Activated naive CD8-positive, alpha-beta T cell (primary cell): ENCODE measurements around the gene NES.
A peak's percentile ranks its signal among the peaks of the same experiment; 100 is the strongest.

Experiments used
- H3K27ac Mint-ChIP-seq: one replicate; pipeline ENCODE4 v1.8.0; 2021; ENCODE audit warnings: mixed read lengths
- H3K27me3 Mint-ChIP-seq: one replicate; pipeline ENCODE4 v1.8.0; 2021; ENCODE audit warnings: mixed read lengths
- H3K36me3 Mint-ChIP-seq: one replicate; pipeline ENCODE4 v1.8.0; 2021; ENCODE audit warnings: mixed read lengths
- H3K4me1 Mint-ChIP-seq: one replicate; pipeline ENCODE4 v1.8.0; 2021; ENCODE audit warnings: low read depth, mixed read lengths
- H3K4me3 Mint-ChIP-seq: one replicate; pipeline ENCODE4 v1.8.0; 2021; ENCODE audit warnings: mild to moderate bottlenecking, mixed read lengths
- H3K9me3 Mint-ChIP-seq: one replicate; pipeline ENCODE4 v1.8.0; 2021; ENCODE audit warnings: low read depth, mixed read lengths

Gene NES

DNA sequence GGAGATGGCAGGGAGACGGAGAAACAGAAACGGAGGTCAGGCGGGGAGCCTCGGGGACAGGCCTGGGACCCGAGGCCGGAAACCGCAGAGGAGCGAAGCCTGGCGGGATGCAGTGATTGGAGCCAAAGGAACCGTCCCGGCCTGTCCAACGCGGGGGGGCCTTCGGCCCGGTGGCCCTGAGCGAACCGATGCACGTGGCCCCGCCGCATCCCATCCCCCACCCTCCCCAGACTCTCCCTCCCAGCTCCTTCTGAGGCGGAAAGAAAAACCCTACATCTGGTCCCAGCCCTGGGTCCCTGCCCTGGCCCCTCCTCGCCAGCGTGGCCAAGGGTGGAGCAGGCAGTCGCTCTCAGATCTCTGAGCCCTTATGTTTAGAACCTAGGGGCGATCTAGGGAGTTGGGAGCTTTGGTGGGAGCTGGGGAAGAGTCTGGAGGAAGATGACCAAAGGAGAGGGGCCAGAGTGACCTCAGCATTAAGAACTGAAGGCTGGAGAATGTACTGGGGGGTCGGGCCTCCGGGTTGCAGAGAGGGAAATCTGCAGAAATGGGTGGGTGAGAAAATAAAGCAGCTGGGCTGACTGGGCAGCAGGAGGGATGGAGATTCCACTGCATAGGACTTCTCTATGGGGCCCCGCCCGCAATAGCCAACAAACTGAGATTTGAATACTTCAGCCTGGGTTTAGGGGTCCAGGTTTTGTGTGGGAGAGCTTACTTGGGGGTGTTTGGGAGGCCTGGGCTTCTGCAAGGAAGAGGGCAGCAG, 29.6 kb upstream of the NES start:
- Mint-ChIP-seq H3K4me1 (peaks cover 25% of the 10 kb centered on the region), H3K9me3 (no peaks in the 10 kb centered on the region), H3K27me3 (no peaks in the 10 kb centered on the region), H3K36me3 (no peaks in the 10 kb centered on the region), H3K27ac (no peak overlapping the region), H3K4me3 (peak overlapping the region; percentile 82)

- H3K9me3 Mint-ChIP-seq: no peaks in the 10 kb centered on the region
- H3K27me3 Mint-ChIP-seq: no peaks in the 10 kb centered on the region
- peaks cover 28% of the 10 kb centered on the region for H3K4me1 Mint-ChIP-seq
- H3K4me3 Mint-ChIP-seq: peak overlapping the region; percentile 82
- no peaks in the 10 kb centered on the region for H3K36me3 Mint-ChIP-seq
- peak overlapping the region; percentile 70 for H3K27ac Mint-ChIP-seq
These were observed 28.9 kb upstream of the NES start for GRCh38 chr1:156705918-156706656.

DNA sequence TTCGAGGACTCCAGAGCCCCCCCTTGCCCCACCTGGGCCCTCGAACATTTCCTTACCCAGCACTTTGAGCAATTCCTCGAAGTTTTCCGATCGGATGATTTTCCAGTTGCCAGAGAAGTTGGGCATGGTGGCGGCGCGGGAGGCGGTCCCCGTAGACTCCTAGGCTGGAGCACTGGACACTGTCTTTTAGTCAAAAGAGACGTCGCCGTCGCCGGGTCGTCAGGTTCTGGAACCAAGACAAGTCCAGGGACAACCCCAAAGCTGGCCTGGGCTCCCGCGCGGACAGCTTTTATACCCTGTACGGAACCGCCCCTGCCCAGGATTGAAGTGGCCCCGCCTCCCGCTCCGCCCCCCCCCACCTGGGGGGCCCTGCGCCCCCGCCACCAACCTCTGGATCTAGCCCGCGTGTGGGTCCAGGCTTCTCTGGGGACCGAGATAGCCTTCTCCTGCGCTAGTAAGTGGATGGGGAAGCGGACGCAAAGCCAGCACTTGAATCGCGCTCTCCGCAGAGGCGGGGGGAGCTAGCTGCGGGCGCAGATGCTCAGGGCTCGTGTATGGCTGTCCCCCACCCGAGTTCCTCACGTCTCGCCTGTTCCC, 28.2 kb upstream of the NES start, which contains the start of gene CRABP2:
TSS of gene CRABP2 (minus strand) at position 263 of the 597 bp plus-strand sequence. CDS start at position 126, 137 bp downstream.
- Mint-ChIP-seq H3K27me3 (no peaks in the 10 kb centered on the region), H3K4me3 (peak within 1 kb of the TSS; percentile 82), H3K36me3 (no peaks in the 10 kb centered on the region), H3K4me1 (peaks cover 32% of the 10 kb centered on the region), H3K27ac (peak within 1 kb of the TSS; percentile 70), H3K9me3 (no peaks in the 10 kb centered on the region)

GRCh38 chr1:156704930-156705320, 27.7 kb upstream of the NES start:
- Mint-ChIP-seq H3K27me3 (no peaks in the 10 kb centered on the region), H3K4me1 (peaks cover 32% of the 10 kb centered on the region), H3K36me3 (no peaks in the 10 kb centered on the region), H3K27ac (no peak overlapping the region), H3K4me3 (peak overlapping the region; percentile 65), H3K9me3 (no peaks in the 10 kb centered on the region)

GRCh38 chr1:156704166-156704711, 27.0 kb upstream of the NES start:
- no peaks in the 10 kb centered on the region for H3K9me3 Mint-ChIP-seq
- no peaks in the 10 kb centered on the region for H3K27me3 Mint-ChIP-seq
- H3K27ac Mint-ChIP-seq: no peak overlapping the region
- peak overlapping the region; percentile 46 for H3K4me3 Mint-ChIP-seq
- peaks cover 32% of the 10 kb centered on the region for H3K4me1 Mint-ChIP-seq
- no peaks in the 10 kb centered on the region for H3K36me3 Mint-ChIP-seq

DNA sequence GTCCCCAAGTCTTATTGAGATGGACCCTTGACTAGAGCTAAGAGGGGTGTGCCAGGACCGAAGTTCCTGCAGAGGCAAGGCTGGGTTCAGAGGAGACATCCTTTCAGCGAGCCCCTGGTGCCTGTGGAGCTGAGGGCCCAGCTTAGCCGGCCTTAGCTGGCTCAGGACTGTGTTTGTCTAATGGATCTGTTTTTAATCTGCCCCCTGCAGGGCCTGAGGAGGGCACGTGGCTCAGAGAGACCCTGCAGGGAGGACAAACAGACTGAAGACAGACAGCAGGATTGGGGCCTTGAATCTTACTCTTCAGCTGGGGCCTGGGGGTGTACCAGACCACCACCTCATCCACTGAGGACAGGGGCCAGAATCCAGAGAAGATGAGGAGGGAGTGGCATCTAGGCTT, 26.5 kb upstream of the NES start:
- Mint-ChIP-seq H3K27me3 (peaks cover 1% of the 10 kb centered on the region), H3K4me1 (peaks cover 32% of the 10 kb centered on the region), H3K9me3 (no peaks in the 10 kb centered on the region), H3K4me3 (peak overlapping the region; percentile 46), H3K36me3 (no peaks in the 10 kb centered on the region), H3K27ac (no peak overlapping the region)

- Mint-ChIP-seq H3K4me3 (no peak overlapping the region), H3K27ac (no peak overlapping the region), H3K27me3 (peaks cover 2% of the 10 kb centered on the region)
These were observed 26.1 kb upstream of the NES start for GRCh38 chr1:156703336-156703735.

GRCh38 chr1:156700736-156701531, 23.7 kb upstream of the NES start:
- no peak overlapping the region for H3K4me3 Mint-ChIP-seq
- H3K4me1 Mint-ChIP-seq: peaks cover 20% of the 10 kb centered on the region
- H3K27ac Mint-ChIP-seq: no peak overlapping the region
- H3K27me3 Mint-ChIP-seq: peaks cover 5% of the 10 kb centered on the region
- no peaks in the 10 kb centered on the region for H3K36me3 Mint-ChIP-seq
- H3K9me3 Mint-ChIP-seq: no peaks in the 10 kb centered on the region

More at GRCh38 chr1:156703336-156703735, 26.1 kb upstream of the NES start:
- Mint-ChIP-seq H3K4me1 (peaks cover 32% of the 10 kb centered on the region), H3K36me3 (no peaks in the 10 kb centered on the region), H3K9me3 (no peaks in the 10 kb centered on the region)

- Mint-ChIP-seq H3K9me3 (no peaks in the 10 kb centered on the region), H3K27me3 (peaks cover 8% of the 10 kb centered on the region), H3K27ac (no peak overlapping the region)
These were observed 21.8 kb upstream of the NES start for GRCh38 chr1:156698995-156699394.

GRCh38 chr1:156697481-156697880, 20.3 kb upstream of the NES start:
- H3K4me3 Mint-ChIP-seq: no peak overlapping the region
- peaks cover 10% of the 10 kb centered on the region for H3K27me3 Mint-ChIP-seq
- no peaks in the 10 kb centered on the region for H3K9me3 Mint-ChIP-seq
- H3K4me1 Mint-ChIP-seq: peaks cover 12% of the 10 kb centered on the region
- no peak overlapping the region for H3K27ac Mint-ChIP-seq
- no peaks in the 10 kb centered on the region for H3K36me3 Mint-ChIP-seq

More at GRCh38 chr1:156698995-156699394, 21.8 kb upstream of the NES start:
- H3K4me3 Mint-ChIP-seq: no peak overlapping the region
- H3K36me3 Mint-ChIP-seq: no peaks in the 10 kb centered on the region
- H3K4me1 Mint-ChIP-seq: peaks cover 7% of the 10 kb centered on the region

GRCh38 chr1:156696755-156697154, 19.5 kb upstream of the NES start:
- Mint-ChIP-seq H3K27me3 (peaks cover 15% of the 10 kb centered on the region), H3K9me3 (no peaks in the 10 kb centered on the region), H3K27ac (no peak overlapping the region), H3K4me3 (no peak overlapping the region), H3K36me3 (no peaks in the 10 kb centered on the region), H3K4me1 (peaks cover 19% of the 10 kb centered on the region)

DNA sequence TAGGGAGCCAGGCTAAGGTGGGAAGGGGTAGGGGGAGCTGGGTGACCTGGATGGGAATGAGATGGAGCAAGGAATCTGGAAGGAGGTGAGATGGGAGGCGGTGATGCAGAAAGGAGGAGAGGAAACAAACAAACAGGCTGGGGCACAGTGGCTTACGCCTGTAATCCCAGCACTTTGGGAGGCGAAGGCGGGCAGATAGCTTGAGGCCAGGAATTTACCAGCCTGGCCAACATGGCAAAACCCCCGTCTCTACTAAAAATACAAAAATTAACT, 17.4 kb upstream of the NES start:
- H3K27ac Mint-ChIP-seq: no peak overlapping the region
- peaks cover 17% of the 10 kb centered on the region for H3K4me1 Mint-ChIP-seq
- H3K9me3 Mint-ChIP-seq: no peaks in the 10 kb centered on the region
- peaks cover 22% of the 10 kb centered on the region for H3K27me3 Mint-ChIP-seq
- no peak overlapping the region for H3K4me3 Mint-ChIP-seq
- no peaks in the 10 kb centered on the region for H3K36me3 Mint-ChIP-seq

DNA sequence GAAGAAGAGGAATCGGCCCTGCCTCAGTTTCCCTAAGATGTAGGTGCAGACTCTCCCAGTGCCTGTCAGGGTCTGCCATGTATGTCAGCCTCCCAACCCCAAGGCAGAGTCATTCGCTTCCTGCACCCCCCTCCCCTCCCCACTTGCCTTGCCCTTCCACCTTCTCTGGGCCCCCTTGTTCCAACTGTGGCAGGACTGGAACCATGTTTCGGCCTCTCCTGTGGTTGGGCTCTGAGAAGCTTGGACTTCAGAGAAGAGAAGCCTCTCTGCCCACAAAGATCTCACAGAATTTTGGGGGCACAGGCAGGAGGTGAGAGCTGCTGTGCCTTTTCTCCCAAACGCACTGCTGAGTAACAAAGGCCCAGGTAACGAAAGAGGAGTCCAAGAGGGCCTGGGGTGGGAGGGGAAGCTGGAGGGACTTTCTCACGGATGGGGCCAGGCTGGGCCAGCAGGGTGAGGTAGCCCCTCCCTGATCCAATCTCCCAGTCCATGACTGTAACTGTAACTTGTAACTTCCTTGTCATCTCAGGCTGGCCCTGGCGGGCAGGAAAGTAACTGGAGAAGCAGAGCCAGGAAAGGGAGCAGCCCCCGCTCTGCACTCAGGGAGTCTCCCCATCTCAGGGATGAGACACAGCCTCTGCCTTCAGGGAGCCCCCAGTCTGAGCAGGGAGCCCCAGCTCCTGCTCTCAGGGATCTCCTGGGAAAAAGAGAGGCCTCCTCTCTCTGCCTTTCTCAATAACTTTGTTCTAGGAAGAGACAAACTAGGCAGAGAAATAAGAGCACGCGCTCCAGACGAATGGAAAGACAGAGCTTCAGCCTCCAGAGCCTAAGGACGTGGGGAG, 16.9 kb upstream of the NES start:
- no peak overlapping the region for H3K4me3 Mint-ChIP-seq
- no peaks in the 10 kb centered on the region for H3K36me3 Mint-ChIP-seq
- H3K27me3 Mint-ChIP-seq: peaks cover 24% of the 10 kb centered on the region
- H3K4me1 Mint-ChIP-seq: peaks cover 23% of the 10 kb centered on the region
- H3K9me3 Mint-ChIP-seq: no peaks in the 10 kb centered on the region
- H3K27ac Mint-ChIP-seq: no peak overlapping the region
